ENCODE measurements around the gene FFAR1.

DNA sequence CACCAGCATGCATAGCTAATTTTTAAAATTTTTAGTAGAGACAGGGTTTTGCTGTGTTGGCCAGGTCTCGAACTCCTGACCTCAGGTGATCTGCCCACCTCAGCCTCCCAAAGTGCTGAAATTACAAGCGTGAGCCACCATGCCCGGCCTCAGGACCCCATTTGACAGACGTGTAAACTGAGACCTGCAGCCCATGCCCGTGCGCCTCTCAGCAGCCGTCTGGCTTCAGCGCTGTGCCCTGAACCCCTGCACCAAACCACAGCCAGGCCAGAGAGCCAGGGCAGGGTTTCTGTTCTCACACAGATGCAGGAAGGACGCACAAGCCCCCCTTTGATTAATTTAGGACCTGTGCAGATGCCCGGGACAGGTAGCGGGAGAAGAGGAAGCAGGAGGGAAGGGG, 7.3 kb upstream of the FFAR1 start:
- no peak for TF ChIP-seq EZH2 (IDR thresholded peaks at IDR 0.05; ENCODE audit: low read depth)
- TF ChIP-seq, protein P1, sequence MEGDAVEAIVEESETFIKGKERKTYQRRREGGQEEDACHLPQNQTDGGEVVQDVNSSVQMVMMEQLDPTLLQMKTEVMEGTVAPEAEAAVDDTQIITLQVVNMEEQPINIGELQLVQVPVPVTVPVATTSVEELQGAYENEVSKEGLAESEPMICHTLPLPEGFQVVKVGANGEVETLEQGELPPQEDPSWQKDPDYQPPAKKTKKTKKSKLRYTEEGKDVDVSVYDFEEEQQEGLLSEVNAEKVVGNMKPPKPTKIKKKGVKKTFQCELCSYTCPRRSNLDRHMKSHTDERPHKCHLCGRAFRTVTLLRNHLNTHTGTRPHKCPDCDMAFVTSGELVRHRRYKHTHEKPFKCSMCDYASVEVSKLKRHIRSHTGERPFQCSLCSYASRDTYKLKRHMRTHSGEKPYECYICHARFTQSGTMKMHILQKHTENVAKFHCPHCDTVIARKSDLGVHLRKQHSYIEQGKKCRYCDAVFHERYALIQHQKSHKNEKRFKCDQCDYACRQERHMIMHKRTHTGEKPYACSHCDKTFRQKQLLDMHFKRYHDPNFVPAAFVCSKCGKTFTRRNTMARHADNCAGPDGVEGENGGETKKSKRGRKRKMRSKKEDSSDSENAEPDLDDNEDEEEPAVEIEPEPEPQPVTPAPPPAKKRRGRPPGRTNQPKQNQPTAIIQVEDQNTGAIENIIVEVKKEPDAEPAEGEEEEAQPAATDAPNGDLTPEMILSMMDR (conservative IDR thresholded peaks at IDR 0.05), result no peak

Data from PC-9 (cell line).